Mucosa of descending colon (tissue), 3 donors: ENCODE data around the gene U2AF2. TPM values are rescaled to one million over a fixed set of nuclear protein-coding genes. Genes with fewer than 3 reads are reported as not detected.
A peak's percentile ranks its signal among the peaks of the same experiment; 100 is the strongest.

Experiments used
- ATAC-seq: fragments of 200-7000 bp; cut with Tn5 transposase; one replicate; pipeline ENCODE4 v1.9.1; 2020; ENCODE audit warnings: mild to moderate bottlenecking, moderate library complexity
- DNase-seq, 3 donors: peaks; one replicate each; pipeline ENCODE4 v3.0.0-alpha.2; 2020
- H3K36me3 ChIP-seq: fragments of 200-600 bp; one replicate; pipeline ENCODE4 v1.8.0; 2021; ENCODE audit warnings: low read depth, mild to moderate bottlenecking
- H3K4me1 ChIP-seq: fragments of 200-600 bp; one replicate; pipeline ENCODE4 v1.8.0; 2021; ENCODE audit warnings: low read depth, mild to moderate bottlenecking
- H3K4me3 ChIP-seq: fragments of 200-600 bp; one replicate; pipeline ENCODE4 v1.8.0; 2021; ENCODE audit warnings: mild to moderate bottlenecking
- H3K9me3 ChIP-seq: fragments of 200-600 bp; one replicate; pipeline ENCODE4 v1.8.0; 2021; ENCODE audit warnings: mild to moderate bottlenecking
- CTCF ChIP-seq: fragments of 200-600 bp; IDR thresholded peaks from one replicate; pipeline ENCODE4 v1.8.0; 2022; ENCODE audit warnings: antibody characterized with exemption, mild to moderate bottlenecking
- intact Hi-C, 2 donors: fragments of 100-400 bp; cut with DNase I in 1 of 2; cut with micrococcal nuclease in 1 of 2; formaldehyde crosslinking; loops; one replicate each; pipeline versions ENCODE4 v1.11.0 to v1.11.1; 2022; cut with DNase I, micrococcal nuclease
- total RNA-seq, 3 donors: library from RNA; stranded (reverse); fragmentation: NEBNext Ultra II Directional in 2 of 3; extraction: Animal tissue kit (Norgen Biotek cat#: 25700) in 2 of 3; gene quantifications; one replicate each; pipeline versions ENCODE4 v1.2.1 to v1.2.4, GENCODE V29; 2021 to 2023
- donor health status: DM: no; HTN: no; CAD: no; lungs with moderate emphysema.
- donor health status: DM: no; HTN: no; CAD: no.
- donor health status: DM: no; HTN: yes; CAD: no.

The U2AF2 gene
- total RNA-seq, 3 donors from 2014 or later, result 162 to 194 (median 163) TPM

- Histone ChIP-seq H3K36me3 (peaks cover 26% of the 10 kb centered on the region), H3K4me1 (no peaks in the 10 kb centered on the region), H3K9me3 (no peaks in the 10 kb centered on the region), H3K4me3 (no peak overlapping the region)
- DNase-seq (no peak), ATAC-seq (no peak)
- intact Hi-C loops, result no loop called here
- no peak for TF ChIP-seq CTCF
These were observed 11.6 kb downstream of the U2AF2 start for GRCh38 chr19:55666343-55667005.

GRCh38 chr19:55667006-55667381, 12.2 kb downstream of the U2AF2 start:
- Histone ChIP-seq H3K9me3 (no peaks in the 10 kb centered on the region), H3K4me1 (no peaks in the 10 kb centered on the region), H3K36me3 (peaks cover 26% of the 10 kb centered on the region), H3K4me3 (no peak overlapping the region)
- DNase-seq, result no peak
- no peak for ATAC-seq
- intact Hi-C loops, result no loop called here
- no peak for TF ChIP-seq CTCF

GRCh38 chr19:55667511-55667910, 12.7 kb downstream of the U2AF2 start:
- Histone ChIP-seq H3K4me1 (no peaks in the 10 kb centered on the region), H3K4me3 (no peak overlapping the region)

GRCh38 chr19:55667958-55668357, 13.1 kb downstream of the U2AF2 start:
- Histone ChIP-seq H3K4me1 (no peaks in the 10 kb centered on the region), H3K36me3 (peaks cover 21% of the 10 kb centered on the region), H3K4me3 (no peak overlapping the region), H3K9me3 (no peaks in the 10 kb centered on the region)
- no peak for TF ChIP-seq CTCF
- DNase-seq (peak in 1 of 3 donors; percentile 56), ATAC-seq (peak; percentile 83)
- intact Hi-C loops, result no loop called here

More at GRCh38 chr19:55667511-55667910, 12.7 kb downstream of the U2AF2 start:
- no peak for TF ChIP-seq CTCF
- intact Hi-C loops, result no loop called here
- Histone ChIP-seq H3K9me3 (no peaks in the 10 kb centered on the region), H3K36me3 (peaks cover 26% of the 10 kb centered on the region)
- ATAC-seq, result no peak
- no peak for DNase-seq

- Histone ChIP-seq H3K9me3 (no peaks in the 10 kb centered on the region), H3K4me3 (no peak overlapping the region), H3K4me1 (no peaks in the 10 kb centered on the region), H3K36me3 (peaks cover 13% of the 10 kb centered on the region)
- intact Hi-C loops, result no loop called here
- no peak for DNase-seq
- TF ChIP-seq CTCF, result no peak
- ATAC-seq, result no peak
These were observed 13.9 kb downstream of the U2AF2 start for GRCh38 chr19:55668603-55669348.
